HEK293 (cell line): Measurements from ENCODE around the gene RCAN2.

ENCODE experiments used
- CTCF ChIA-PET: fragments of 350-600 bp; formaldehyde crosslinking; extraction: SDS; loops from one replicate; lab custom pipeline; 2021; ENCODE audit warnings: antibody characterized with exemption; lab: Yijun Ruan, JAX
- POLR2A ChIA-PET: fragments of 300-600 bp; formaldehyde crosslinking; extraction: SDS; loops from one replicate; lab custom pipeline; 2020; ENCODE audit warnings: antibody characterized with exemption, inconsistent platforms; lab: Yijun Ruan, JAX
- H3K27ac ChIP-seq: fragments of 200-500 bp; sonication (Bioruptor generic); 2 replicates; pipeline ENCODE4 v1.5.1; 2014; ENCODE audit warnings: low read depth, low read length, control low read depth, inconsistent platforms; ENCODE audit errors: extremely low read depth
- H3K36me3 ChIP-seq, 2 experiments: fragments of 200-500 bp in 1 of 2; sonication (Bioruptor generic) in 1 of 2; 1 replicate in 1 of 2; 2 replicates in 1 of 2; pipeline ENCODE4 v1.5.1; 2014 to 2017; ENCODE audit warnings: inconsistent platforms in 2 of 2, low read length in 2 of 2; ENCODE audit not compliant: control insufficient read depth in 2 of 2, insufficient read depth in 1 of 2
- H3K4me1 ChIP-seq: fragments of 200-500 bp; sonication (Bioruptor generic); 2 replicates; pipeline ENCODE4 v1.5.1; 2014; ENCODE audit warnings: mild to moderate bottlenecking, low read length, inconsistent platforms; ENCODE audit not compliant: control insufficient read depth, insufficient read depth
- H3K4me3 ChIP-seq: 2 replicates; pipeline ENCODE4 v1.5.1; 2011; ENCODE audit warnings: low read depth, mild to moderate bottlenecking, control low read depth, low read length, moderate library complexity
- H3K9me3 ChIP-seq: fragments of 200-500 bp; sonication (Bioruptor generic); 2 replicates; pipeline ENCODE4 v1.5.1; 2014; ENCODE audit warnings: low read depth, low read length, inconsistent platforms; ENCODE audit not compliant: control insufficient read depth, insufficient read depth
- GLI2 ChIP-seq: fragments of 450-650 bp; formaldehyde crosslinking; IDR thresholded peaks from 2 replicates; pipeline ENCODE4; 2017; ENCODE audit warnings: missing biosample characterization, missing genetic modification characterization, low read depth, borderline replicate concordance
- KLF1 ChIP-seq: fragments of 450-650 bp; formaldehyde crosslinking; IDR thresholded peaks from 2 replicates; pipeline ENCODE4 v1.5.1; 2016; ENCODE audit warnings: missing biosample characterization, missing genetic modification characterization
- ZFP41 ChIP-seq: fragments of 450-650 bp; formaldehyde crosslinking; IDR thresholded peaks from 2 replicates; pipeline ENCODE4 v1.5.1; 2016; ENCODE audit warnings: missing biosample characterization, missing genetic modification characterization, borderline replicate concordance
- ZNF112 ChIP-seq: fragments of 450-650 bp; formaldehyde crosslinking; IDR thresholded peaks from 2 replicates; pipeline ENCODE4 v1.5.0; 2017; ENCODE audit warnings: missing biosample characterization, missing genetic modification characterization
- ZNF239 ChIP-seq: fragments of 450-650 bp; formaldehyde crosslinking; IDR thresholded peaks from 2 replicates; pipeline ENCODE4 v1.5.1; 2016; ENCODE audit warnings: missing biosample characterization, missing genetic modification characterization
- ZNF335 ChIP-seq: fragments of 450-650 bp; formaldehyde crosslinking; conservative IDR thresholded peaks from 2 replicates; pipeline ENCODE4 v1.5.1; 2016; ENCODE audit warnings: missing biosample characterization, missing genetic modification characterization
- ZNF354C ChIP-seq: fragments of 450-650 bp; formaldehyde crosslinking; IDR thresholded peaks from 2 replicates; pipeline ENCODE4 v1.5.1; 2016; ENCODE audit warnings: missing biosample characterization, missing genetic modification characterization, low read depth, borderline replicate concordance
- ZNF391 ChIP-seq: fragments of 450-650 bp; formaldehyde crosslinking; IDR thresholded peaks from 2 replicates; pipeline ENCODE4 v1.5.1; 2016; ENCODE audit warnings: low read depth, missing biosample characterization, missing genetic modification characterization, borderline replicate concordance
- ZNF433 ChIP-seq: fragments of 450-650 bp; formaldehyde crosslinking; IDR thresholded peaks from 2 replicates; pipeline ENCODE4 v1.5.1; 2016; ENCODE audit warnings: missing biosample characterization, missing genetic modification characterization, low read depth
- ZNF473 ChIP-seq: fragments of 450-650 bp; formaldehyde crosslinking; IDR thresholded peaks from 2 replicates; pipeline ENCODE4 v1.5.1; 2017; ENCODE audit warnings: missing biosample characterization, missing genetic modification characterization
- ZNF768 ChIP-seq: fragments of 450-650 bp; formaldehyde crosslinking; IDR thresholded peaks from 2 replicates; pipeline ENCODE4 v1.5.1; 2018; ENCODE audit warnings: missing biosample characterization, mild to moderate bottlenecking, missing genetic modification characterization
- ZNF843 ChIP-seq: fragments of 450-650 bp; formaldehyde crosslinking; IDR thresholded peaks from 2 replicates; pipeline ENCODE4 v1.5.1; 2016; ENCODE audit warnings: missing biosample characterization, missing genetic modification characterization
- ZSCAN23 ChIP-seq: fragments of 450-650 bp; formaldehyde crosslinking; IDR thresholded peaks from 2 replicates; pipeline ENCODE4 v1.5.1; 2016; ENCODE audit warnings: missing biosample characterization, missing genetic modification characterization
- TF ChIP-seq, protein P1 (sequence below): fragments of 450-650 bp; formaldehyde crosslinking; IDR thresholded peaks from 2 replicates; pipeline ENCODE4 v1.5.1; 2016; ENCODE audit warnings: missing biosample characterization, missing genetic modification characterization, borderline replicate concordance
- TF ChIP-seq, protein P2 (sequence below): fragments of 450-650 bp; formaldehyde crosslinking; IDR thresholded peaks from 2 replicates; pipeline ENCODE4 v1.5.1; 2017; ENCODE audit warnings: missing biosample characterization, missing genetic modification characterization
- TF ChIP-seq, protein P3 (sequence below): fragments of 450-650 bp; formaldehyde crosslinking; IDR thresholded peaks from 2 replicates; pipeline ENCODE4 v1.5.1; 2017; ENCODE audit warnings: missing biosample characterization, missing genetic modification characterization
- TF ChIP-seq, protein P4 (sequence below): fragments of 450-650 bp; formaldehyde crosslinking; IDR thresholded peaks from 2 replicates; pipeline ENCODE4 v1.5.1; 2016; ENCODE audit warnings: missing biosample characterization, missing genetic modification characterization

RCAN2 gene

DNA sequence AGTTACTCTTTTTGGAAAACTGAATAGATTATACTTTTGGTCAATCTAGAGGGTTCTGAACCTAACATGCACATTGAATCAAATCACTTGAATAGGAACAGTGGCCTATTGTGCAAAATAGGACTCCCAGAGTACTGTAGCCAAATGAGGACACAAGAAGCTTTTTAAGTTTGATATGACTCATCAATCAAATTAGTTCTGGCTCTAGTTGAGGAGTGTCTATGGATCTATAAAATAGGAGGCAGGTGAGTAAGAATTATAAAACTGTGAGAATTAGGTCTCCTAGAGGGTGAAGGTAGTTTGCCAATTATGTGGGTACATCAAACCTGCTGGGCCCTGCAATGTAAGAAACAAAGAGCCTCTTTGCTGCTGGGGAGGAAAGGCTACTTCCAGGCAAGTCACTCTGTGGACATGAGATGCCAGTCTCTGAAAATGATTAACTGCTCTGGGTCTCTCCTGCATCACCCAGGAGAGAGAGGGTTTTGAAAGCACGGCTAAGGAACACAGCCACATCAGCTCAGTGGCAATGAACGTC, 112.3 kb downstream of the RCAN2 start (continued):
- TF ChIP-seq, protein P1, sequence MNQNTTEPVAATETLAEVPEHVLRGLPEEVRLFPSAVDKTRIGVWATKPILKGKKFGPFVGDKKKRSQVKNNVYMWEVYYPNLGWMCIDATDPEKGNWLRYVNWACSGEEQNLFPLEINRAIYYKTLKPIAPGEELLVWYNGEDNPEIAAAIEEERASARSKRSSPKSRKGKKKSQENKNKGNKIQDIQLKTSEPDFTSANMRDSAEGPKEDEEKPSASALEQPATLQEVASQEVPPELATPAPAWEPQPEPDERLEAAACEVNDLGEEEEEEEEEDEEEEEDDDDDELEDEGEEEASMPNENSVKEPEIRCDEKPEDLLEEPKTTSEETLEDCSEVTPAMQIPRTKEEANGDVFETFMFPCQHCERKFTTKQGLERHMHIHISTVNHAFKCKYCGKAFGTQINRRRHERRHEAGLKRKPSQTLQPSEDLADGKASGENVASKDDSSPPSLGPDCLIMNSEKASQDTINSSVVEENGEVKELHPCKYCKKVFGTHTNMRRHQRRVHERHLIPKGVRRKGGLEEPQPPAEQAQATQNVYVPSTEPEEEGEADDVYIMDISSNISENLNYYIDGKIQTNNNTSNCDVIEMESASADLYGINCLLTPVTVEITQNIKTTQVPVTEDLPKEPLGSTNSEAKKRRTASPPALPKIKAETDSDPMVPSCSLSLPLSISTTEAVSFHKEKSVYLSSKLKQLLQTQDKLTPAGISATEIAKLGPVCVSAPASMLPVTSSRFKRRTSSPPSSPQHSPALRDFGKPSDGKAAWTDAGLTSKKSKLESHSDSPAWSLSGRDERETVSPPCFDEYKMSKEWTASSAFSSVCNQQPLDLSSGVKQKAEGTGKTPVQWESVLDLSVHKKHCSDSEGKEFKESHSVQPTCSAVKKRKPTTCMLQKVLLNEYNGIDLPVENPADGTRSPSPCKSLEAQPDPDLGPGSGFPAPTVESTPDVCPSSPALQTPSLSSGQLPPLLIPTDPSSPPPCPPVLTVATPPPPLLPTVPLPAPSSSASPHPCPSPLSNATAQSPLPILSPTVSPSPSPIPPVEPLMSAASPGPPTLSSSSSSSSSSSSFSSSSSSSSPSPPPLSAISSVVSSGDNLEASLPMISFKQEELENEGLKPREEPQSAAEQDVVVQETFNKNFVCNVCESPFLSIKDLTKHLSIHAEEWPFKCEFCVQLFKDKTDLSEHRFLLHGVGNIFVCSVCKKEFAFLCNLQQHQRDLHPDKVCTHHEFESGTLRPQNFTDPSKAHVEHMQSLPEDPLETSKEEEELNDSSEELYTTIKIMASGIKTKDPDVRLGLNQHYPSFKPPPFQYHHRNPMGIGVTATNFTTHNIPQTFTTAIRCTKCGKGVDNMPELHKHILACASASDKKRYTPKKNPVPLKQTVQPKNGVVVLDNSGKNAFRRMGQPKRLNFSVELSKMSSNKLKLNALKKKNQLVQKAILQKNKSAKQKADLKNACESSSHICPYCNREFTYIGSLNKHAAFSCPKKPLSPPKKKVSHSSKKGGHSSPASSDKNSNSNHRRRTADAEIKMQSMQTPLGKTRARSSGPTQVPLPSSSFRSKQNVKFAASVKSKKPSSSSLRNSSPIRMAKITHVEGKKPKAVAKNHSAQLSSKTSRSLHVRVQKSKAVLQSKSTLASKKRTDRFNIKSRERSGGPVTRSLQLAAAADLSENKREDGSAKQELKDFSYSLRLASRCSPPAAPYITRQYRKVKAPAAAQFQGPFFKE (tag by site-specific recombination) = no peak
- TF ChIP-seq ZNF391 (tag by site-specific recombination) = no peak
- TF ChIP-seq ZNF239 (tag by site-specific recombination) = no peak
- TF ChIP-seq, protein P2, sequence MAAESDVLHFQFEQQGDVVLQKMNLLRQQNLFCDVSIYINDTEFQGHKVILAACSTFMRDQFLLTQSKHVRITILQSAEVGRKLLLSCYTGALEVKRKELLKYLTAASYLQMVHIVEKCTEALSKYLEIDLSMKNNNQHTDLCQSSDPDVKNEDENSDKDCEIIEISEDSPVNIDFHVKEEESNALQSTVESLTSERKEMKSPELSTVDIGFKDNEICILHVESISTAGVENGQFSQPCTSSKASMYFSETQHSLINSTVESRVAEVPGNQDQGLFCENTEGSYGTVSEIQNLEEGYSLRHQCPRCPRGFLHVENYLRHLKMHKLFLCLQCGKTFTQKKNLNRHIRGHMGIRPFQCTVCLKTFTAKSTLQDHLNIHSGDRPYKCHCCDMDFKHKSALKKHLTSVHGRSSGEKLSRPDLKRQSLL (tag by site-specific recombination) = no peak
- TF ChIP-seq ZFP41 (tag by site-specific recombination) = no peak
- TF ChIP-seq ZNF112 (tag by site-specific recombination) = no peak
- TF ChIP-seq, all 188 proteins: peak for 0

DNA sequence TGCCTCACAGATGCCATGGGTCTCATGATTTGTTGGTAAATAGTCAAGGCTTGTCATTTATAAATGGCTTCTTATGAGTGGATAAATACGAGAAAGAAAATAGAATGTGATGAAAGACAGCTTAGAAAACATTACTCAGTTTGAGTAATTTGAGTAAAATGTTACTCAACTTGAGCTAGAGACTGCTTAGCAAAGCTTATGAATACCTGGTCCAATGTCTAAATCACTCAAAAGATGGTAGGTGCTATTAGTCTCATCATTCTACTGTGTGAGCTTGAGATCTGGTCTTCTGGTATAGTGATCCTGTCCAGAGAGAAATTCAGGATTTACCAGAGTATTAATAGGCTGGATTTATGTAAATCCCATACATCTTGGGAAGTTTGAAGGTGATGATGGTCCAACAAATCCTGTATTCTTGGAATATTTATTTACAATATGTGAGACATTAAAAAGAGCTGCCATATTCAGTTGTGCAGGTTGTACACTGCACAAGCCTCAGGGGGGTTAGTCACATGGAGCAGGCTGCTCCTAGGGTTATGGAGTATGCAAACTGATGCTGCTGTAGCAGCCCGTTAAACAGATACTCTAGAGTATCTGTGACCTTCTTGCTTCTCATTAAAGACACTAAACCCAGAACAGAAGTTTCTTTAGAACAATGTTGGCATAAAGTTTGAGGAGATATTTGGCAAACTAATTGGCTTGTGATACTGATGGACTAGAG, 112.9 kb downstream of the RCAN2 start:
- ChIA-PET CTCF (interaction anchor here (0.6 to 1.2 kb wide), 3 partner anchors 10 to 158 kb away, joined by 4 to 6 read pairs (median 4); no protein-coding TSS in a partner anchor), POLR2A (no interaction called here)
- H3K4me3 ChIP-seq = no peak overlapping the region
- TF ChIP-seq, protein P3, sequence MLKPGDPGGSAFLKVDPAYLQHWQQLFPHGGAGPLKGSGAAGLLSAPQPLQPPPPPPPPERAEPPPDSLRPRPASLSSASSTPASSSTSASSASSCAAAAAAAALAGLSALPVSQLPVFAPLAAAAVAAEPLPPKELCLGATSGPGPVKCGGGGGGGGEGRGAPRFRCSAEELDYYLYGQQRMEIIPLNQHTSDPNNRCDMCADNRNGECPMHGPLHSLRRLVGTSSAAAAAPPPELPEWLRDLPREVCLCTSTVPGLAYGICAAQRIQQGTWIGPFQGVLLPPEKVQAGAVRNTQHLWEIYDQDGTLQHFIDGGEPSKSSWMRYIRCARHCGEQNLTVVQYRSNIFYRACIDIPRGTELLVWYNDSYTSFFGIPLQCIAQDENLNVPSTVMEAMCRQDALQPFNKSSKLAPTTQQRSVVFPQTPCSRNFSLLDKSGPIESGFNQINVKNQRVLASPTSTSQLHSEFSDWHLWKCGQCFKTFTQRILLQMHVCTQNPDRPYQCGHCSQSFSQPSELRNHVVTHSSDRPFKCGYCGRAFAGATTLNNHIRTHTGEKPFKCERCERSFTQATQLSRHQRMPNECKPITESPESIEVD (tag by site-specific recombination) = no peak
- no peak for TF ChIP-seq ZNF433 (tag by site-specific recombination)
- TF ChIP-seq, protein P2 (tag by site-specific recombination) = no peak
- H3K27ac ChIP-seq = no peak overlapping the region
- H3K36me3 ChIP-seq = no peaks in the 10 kb centered on the region
- peaks cover 19% of the 10 kb centered on the region for H3K4me1 ChIP-seq
- no peaks in the 10 kb centered on the region for H3K9me3 ChIP-seq

DNA sequence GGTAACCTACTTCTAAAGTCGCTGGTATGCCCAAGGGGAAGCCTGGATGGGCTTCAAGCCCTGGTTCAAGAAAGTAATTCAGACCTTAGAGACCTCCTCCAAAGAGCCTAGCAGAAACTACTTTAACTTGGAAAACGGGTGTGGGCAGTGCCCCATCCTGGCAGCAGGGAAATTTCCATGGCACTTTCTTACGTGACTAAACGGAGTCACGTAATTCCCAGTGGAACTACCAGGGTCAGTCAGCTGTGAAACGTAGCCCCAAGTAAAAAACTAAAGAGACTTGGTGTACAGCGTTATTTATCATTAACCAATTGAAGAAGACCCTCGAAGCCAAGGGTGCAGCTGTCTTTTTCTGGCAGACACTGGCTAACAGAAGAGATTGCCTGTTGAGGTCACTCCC, 114.0 kb downstream of the RCAN2 start:
- Histone ChIP-seq H3K4me1 (peaks cover 16% of the 10 kb centered on the region; the same call in 1 of the 2 replicates), H3K36me3 (no peaks in the 10 kb centered on the region), H3K9me3 (no peaks in the 10 kb centered on the region), H3K27ac (no peak overlapping the region), H3K4me3 (no peak overlapping the region)
- CTCF ChIA-PET = no interaction called here
- POLR2A ChIA-PET = no interaction called here
- TF ChIP-seq KLF1 (tag by site-specific recombination) (no peak), ZNF354C (no peak), ZNF433 (tag by site-specific recombination) (no peak), ZFP41 (tag by site-specific recombination) (no peak), ZNF473 (tag by site-specific recombination) (no peak), ZNF391 (tag by site-specific recombination) (no peak), ZNF768 (tag by site-specific recombination) (no peak), ZNF335 (no peak), ZSCAN23 (tag by site-specific recombination) (no peak), GLI2 (no peak), ZNF843 (tag by site-specific recombination) (no peak)
- TF ChIP-seq, protein P4, sequence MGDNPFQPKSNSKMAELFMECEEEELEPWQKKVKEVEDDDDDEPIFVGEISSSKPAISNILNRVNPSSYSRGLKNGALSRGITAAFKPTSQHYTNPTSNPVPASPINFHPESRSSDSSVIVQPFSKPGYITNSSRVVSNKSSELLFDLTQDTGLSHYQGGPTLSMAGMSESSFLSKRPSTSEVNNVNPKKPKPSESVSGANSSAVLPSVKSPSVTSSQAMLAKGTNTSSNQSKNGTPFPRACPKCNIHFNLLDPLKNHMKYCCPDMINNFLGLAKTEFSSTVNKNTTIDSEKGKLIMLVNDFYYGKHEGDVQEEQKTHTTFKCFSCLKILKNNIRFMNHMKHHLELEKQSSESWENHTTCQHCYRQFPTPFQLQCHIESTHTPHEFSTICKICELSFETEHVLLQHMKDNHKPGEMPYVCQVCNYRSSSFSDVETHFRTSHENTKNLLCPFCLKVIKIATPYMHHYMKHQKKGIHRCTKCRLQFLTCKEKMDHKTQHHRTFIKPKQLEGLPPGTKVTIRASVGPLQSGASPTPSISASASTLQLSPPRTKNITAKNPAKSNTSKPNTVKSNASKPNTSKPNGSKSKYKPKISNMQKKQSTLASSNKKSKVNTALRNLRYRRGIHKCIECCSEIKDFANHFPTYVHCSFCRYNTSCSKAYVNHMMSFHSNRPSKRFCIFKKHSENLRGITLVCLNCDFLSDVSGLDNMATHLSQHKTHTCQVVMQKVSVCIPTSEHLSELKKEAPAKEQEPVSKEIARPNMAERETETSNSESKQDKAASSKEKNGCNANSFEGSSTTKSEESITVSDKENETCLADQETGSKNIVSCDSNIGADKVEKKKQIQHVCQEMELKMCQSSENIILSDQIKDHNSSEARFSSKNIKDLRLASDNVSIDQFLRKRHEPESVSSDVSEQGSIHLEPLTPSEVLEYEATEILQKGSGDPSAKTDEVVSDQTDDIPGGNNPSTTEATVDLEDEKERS (tag by site-specific recombination) = no peak
